ENCODE data around the gene PCSK9. TPM values are rescaled to one million over a fixed set of nuclear protein-coding genes. Genes with fewer than 3 reads are reported as not detected.

Gene PCSK9
- total and polyA plus RNA-seq, 2 experiments from 2014 or later: 23.5 to 31.4 TPM

GRCh38 chr1:55045430-55045829, 6.1 kb downstream of the PCSK9 start:
- 100% methylated on average over 9 of the region's 10 CpGs for WGBS (ENCODE audit: low lambda C conversion rate, missing lambda C conversion rate)
- Histone ChIP-seq H3K79me2 (peaks cover 25% of the 10 kb centered on the region), H4K20me1 (ENCODE audit: insufficient read depth, poor library complexity, severe bottlenecking) (peaks cover 12% of the 10 kb centered on the region)

GRCh38 chr1:55046871-55047270, 7.5 kb downstream of the PCSK9 start:
- Histone ChIP-seq H3K9me3 (ENCODE audit: low read depth) (no peaks in the 10 kb centered on the region), H3K4me1 (ENCODE audit: insufficient read depth) (peaks cover 4% of the 10 kb centered on the region), H3K4me2 (no peak overlapping the region), H2AFZ (no peak overlapping the region), H3K36me3 (replicated peaks; ENCODE audit: insufficient read depth, low read depth) (no peaks in the 10 kb centered on the region), H3K27me3 (no peaks in the 10 kb centered on the region), H3K27ac (no peak overlapping the region), H3K79me2 (peaks cover 10% of the 10 kb centered on the region), H3K9me2 (replicated peaks; ENCODE audit: insufficient read depth) (no peaks in the 10 kb centered on the region), H4K20me1 (ENCODE audit: insufficient read depth, poor library complexity, severe bottlenecking) (peaks cover 5% of the 10 kb centered on the region), H3K4me3 (no peak overlapping the region)
- DNase-seq (ENCODE audit: low spot score): no peak
- TF ChIP-seq CTCF (IDR thresholded peaks at IDR 0.05; ENCODE audit: poor library complexity) (no peak), EZH2phosphoT487 (IDR thresholded peaks at IDR 0.05; ENCODE audit: low read depth, severe bottlenecking, unreplicated experiment) (no peak), EZH2 (IDR thresholded peaks at IDR 0.05; ENCODE audit: borderline replicate concordance) (no peak)
- 97% methylated on average over 4 of the region's 4 CpGs for WGBS (ENCODE audit: low lambda C conversion rate, missing lambda C conversion rate)

More at GRCh38 chr1:55045430-55045829, 6.1 kb downstream of the PCSK9 start:
- H2AFZ ChIP-seq: no peak overlapping the region
- H3K9me3 ChIP-seq (ENCODE audit: low read depth): no peaks in the 10 kb centered on the region
- H3K27ac ChIP-seq: no peak overlapping the region
- peaks cover 4% of the 10 kb centered on the region for H3K4me1 ChIP-seq (ENCODE audit: insufficient read depth)
- peaks cover 12% of the 10 kb centered on the region for H3K27me3 ChIP-seq
- no peak for TF ChIP-seq CTCF (IDR thresholded peaks at IDR 0.05; ENCODE audit: poor library complexity)
- no peak for TF ChIP-seq EZH2 (IDR thresholded peaks at IDR 0.05; ENCODE audit: borderline replicate concordance)
- no peak for TF ChIP-seq EZH2phosphoT487 (IDR thresholded peaks at IDR 0.05; ENCODE audit: low read depth, severe bottlenecking, unreplicated experiment)
- no peaks in the 10 kb centered on the region for H3K9me2 ChIP-seq (replicated peaks; ENCODE audit: insufficient read depth)
- no peaks in the 10 kb centered on the region for H3K36me3 ChIP-seq (replicated peaks; ENCODE audit: insufficient read depth, low read depth)
- no peak for DNase-seq (ENCODE audit: low spot score)
- H3K4me3 ChIP-seq: no peak overlapping the region
- no peak overlapping the region for H3K4me2 ChIP-seq

- Histone ChIP-seq H3K4me1 (ENCODE audit: insufficient read depth) (peaks cover 4% of the 10 kb centered on the region), H2AFZ (no peak overlapping the region), H3K9me2 (replicated peaks; ENCODE audit: insufficient read depth) (no peaks in the 10 kb centered on the region), H3K36me3 (replicated peaks; ENCODE audit: insufficient read depth, low read depth) (no peaks in the 10 kb centered on the region), H3K9me3 (ENCODE audit: low read depth) (no peaks in the 10 kb centered on the region), H3K27me3 (no peaks in the 10 kb centered on the region), H3K27ac (no peak overlapping the region), H3K79me2 (peaks cover 3% of the 10 kb centered on the region), H4K20me1 (ENCODE audit: insufficient read depth, poor library complexity, severe bottlenecking) (peaks cover 5% of the 10 kb centered on the region), H3K4me2 (no peak overlapping the region), H3K4me3 (no peak overlapping the region)
- DNase-seq (ENCODE audit: low spot score): no peak
- WGBS (ENCODE audit: low lambda C conversion rate, missing lambda C conversion rate): 97% methylated on average over 3 of the region's 3 CpGs
- TF ChIP-seq CTCF (IDR thresholded peaks at IDR 0.05; ENCODE audit: poor library complexity): no peak
These were observed 8.3 kb downstream of the PCSK9 start for GRCh38 chr1:55047611-55048010.
